ENCODE measurements around the gene CTSS.

DNA sequence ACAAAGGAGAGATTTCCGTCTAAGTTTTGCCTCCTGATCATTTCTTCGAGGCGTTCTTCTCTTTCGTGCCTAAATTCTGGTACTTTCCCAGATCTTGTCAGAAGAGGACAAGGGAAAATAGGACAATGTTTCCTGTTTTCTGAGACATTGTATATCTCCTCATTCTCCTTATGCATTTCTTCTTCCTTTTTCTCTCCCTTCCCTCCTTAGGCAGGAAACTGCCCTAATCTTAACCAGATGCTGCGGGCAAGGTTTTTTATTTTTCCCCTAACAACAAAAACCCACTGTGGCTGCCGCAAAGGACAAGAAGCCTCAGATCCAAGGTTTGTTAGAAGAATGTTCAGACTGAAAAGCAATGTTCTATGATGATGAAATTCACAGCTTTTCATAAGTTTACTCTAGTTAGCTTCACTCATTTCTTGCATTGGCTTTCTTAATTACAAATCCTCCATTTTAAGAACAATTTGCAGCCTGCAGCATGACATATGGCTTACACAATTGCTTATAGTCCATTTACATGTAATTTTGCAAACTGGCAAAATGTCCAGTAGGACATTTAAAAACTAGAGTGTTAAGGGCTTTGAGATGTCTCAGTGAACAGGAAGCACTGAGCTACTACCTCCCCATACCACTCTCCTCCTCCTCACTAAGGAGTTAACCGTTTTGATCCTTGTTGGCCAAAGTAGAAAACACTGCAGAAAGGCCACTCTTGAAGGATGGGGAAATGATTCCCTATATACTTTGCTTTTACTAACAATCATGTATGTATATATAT is 41.9 kb upstream of the CTSS start:
- TF ChIP-seq POLR2A (IDR thresholded peaks at IDR 0.05), result no peak
- TF ChIP-seq, protein P1, sequence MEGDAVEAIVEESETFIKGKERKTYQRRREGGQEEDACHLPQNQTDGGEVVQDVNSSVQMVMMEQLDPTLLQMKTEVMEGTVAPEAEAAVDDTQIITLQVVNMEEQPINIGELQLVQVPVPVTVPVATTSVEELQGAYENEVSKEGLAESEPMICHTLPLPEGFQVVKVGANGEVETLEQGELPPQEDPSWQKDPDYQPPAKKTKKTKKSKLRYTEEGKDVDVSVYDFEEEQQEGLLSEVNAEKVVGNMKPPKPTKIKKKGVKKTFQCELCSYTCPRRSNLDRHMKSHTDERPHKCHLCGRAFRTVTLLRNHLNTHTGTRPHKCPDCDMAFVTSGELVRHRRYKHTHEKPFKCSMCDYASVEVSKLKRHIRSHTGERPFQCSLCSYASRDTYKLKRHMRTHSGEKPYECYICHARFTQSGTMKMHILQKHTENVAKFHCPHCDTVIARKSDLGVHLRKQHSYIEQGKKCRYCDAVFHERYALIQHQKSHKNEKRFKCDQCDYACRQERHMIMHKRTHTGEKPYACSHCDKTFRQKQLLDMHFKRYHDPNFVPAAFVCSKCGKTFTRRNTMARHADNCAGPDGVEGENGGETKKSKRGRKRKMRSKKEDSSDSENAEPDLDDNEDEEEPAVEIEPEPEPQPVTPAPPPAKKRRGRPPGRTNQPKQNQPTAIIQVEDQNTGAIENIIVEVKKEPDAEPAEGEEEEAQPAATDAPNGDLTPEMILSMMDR (IDR thresholded peaks at IDR 0.05), result no peak
